K562 (cell line): Measurements from ENCODE around the gene BCL10. TPM values are rescaled to one million over a fixed set of nuclear protein-coding genes. Genes with fewer than 3 reads are reported as not detected.

Experiments used
- ATAC-seq: fragments of 200-7000 bp; cut with Tn5 transposase; 3 replicates; pipeline ENCODE4 v1.9.1; 2020; ENCODE audit warnings: moderate library complexity
- BruUV-seq: library from RNA; stranded (reverse); fragments of 400-500 nt; replicated peaks from 2 replicates; lab custom pipeline; 2021; lab: Mats Ljungman, UMichigan
- CTCF ChIA-PET: fragments of 300-600 bp; formaldehyde crosslinking; extraction: SDS; loops from one replicate; lab custom pipeline; 2021; ENCODE audit warnings: low intra/inter-chr PET ratio; lab: Yijun Ruan, JAX
- POLR2A ChIA-PET: fragments of 300-600, 350-650 bp; sonication (Branson Sonifier 250); formaldehyde crosslinking; extraction: SDS; loops from one replicate; lab custom pipeline; 2021; ENCODE audit warnings: antibody characterized with exemption, inconsistent platforms; lab: Yijun Ruan, JAX
- DNase-seq, 4 experiments: peaks; one replicate each; pipeline versions ENCODE4 v3.0.0 to v3.0.0-alpha.2; 2011 to 2018; ENCODE audit warnings: low spot score in 3 of 4, mixed read lengths in 3 of 4; ENCODE audit errors: extremely low read depth in 1 of 4
- FAIRE-seq: peaks from 2 replicates; lab custom pipeline; 2011; peaks lifted over from hg19 to GRCh38; lab: Jason Lieb, UNC
- H2AFZ ChIP-seq: 2 replicates; pipeline ENCODE4 v1.6.0; 2011; ENCODE audit warnings: low read depth, low read length, control low read depth, inconsistent platforms
- H3K27ac ChIP-seq: fragments of 200-600 bp; 3 replicates; pipeline ENCODE4 v1.8.0; 2011; ENCODE audit warnings: low read depth, mild to moderate bottlenecking, control low read depth, inconsistent platforms, low read length, moderate library complexity, mixed read lengths; ENCODE audit errors: extremely low read depth
- H3K27me3 ChIP-seq, 2 experiments: fragments of 300-600 bp in 1 of 2; 2 replicates in 1 of 2; 3 replicates in 1 of 2; pipeline versions ENCODE4 v1.6.0 to v1.8.0; 2011; ENCODE audit warnings: inconsistent platforms in 2 of 2, low read length in 2 of 2, mild to moderate bottlenecking in 1 of 2, mixed read lengths in 1 of 2, moderate library complexity in 1 of 2; ENCODE audit not compliant: control insufficient read depth in 2 of 2, insufficient read depth in 2 of 2
- H3K36me3 ChIP-seq: fragments of 300-600 bp; 3 replicates; pipeline ENCODE4 v1.8.0; 2011; ENCODE audit warnings: mild to moderate bottlenecking, low read length, inconsistent platforms; ENCODE audit not compliant: control insufficient read depth, insufficient read depth
- H3K4me1 ChIP-seq, 2 experiments: fragments of 200-600 bp in 1 of 2; replicated peaks in 1 of 2; 2 replicates in 1 of 2; 3 replicates in 1 of 2; pipeline versions ENCODE4 v1.5.1 to v1.8.0; 2011; ENCODE audit warnings: inconsistent platforms in 2 of 2, low read length in 2 of 2, mild to moderate bottlenecking in 1 of 2, mixed read lengths in 1 of 2, moderate library complexity in 1 of 2; ENCODE audit not compliant: control insufficient read depth in 2 of 2, insufficient read depth in 2 of 2
- H3K4me2 ChIP-seq: 2 replicates; pipeline ENCODE4 v1.6.1; 2011; ENCODE audit warnings: low read length, control low read depth, inconsistent platforms, mixed read lengths; ENCODE audit not compliant: insufficient read depth
- H3K4me3 ChIP-seq: fragments of 200-600 bp; sonication (generic), shearing (Covaris generic); 2 replicates; pipeline ENCODE4 v1.5.1; 2016; ENCODE audit warnings: control low read depth, inconsistent platforms
- H3K79me2 ChIP-seq: fragments of 200-600 bp; 3 replicates; pipeline ENCODE4 v1.8.0; 2011; ENCODE audit warnings: low read length, inconsistent platforms; ENCODE audit not compliant: control insufficient read depth, insufficient read depth
- H3K9ac ChIP-seq, 2 experiments: 2 replicates each; pipeline versions ENCODE4 v1.6.0 to v1.6.1; 2011; ENCODE audit warnings: low read depth in 2 of 2, low read length in 2 of 2, control low read depth in 1 of 2, inconsistent platforms in 1 of 2, mild to moderate bottlenecking in 1 of 2, mixed read lengths in 1 of 2; ENCODE audit not compliant: insufficient read depth in 1 of 2
- H3K9me1 ChIP-seq: one replicate; pipeline ENCODE4 v1.6.0; 2011; ENCODE audit warnings: inconsistent platforms, mild to moderate bottlenecking, low read length, moderate library complexity; ENCODE audit not compliant: control insufficient read depth, insufficient read depth
- H3K9me3 ChIP-seq: replicated peaks from 2 replicates; pipeline ENCODE4 v1.5.1; 2011; ENCODE audit warnings: low read depth, low read length, inconsistent platforms; ENCODE audit not compliant: control insufficient read depth, insufficient read depth
- H4K20me1 ChIP-seq: replicated peaks from 2 replicates; pipeline ENCODE4 v1.6.1; 2011; ENCODE audit warnings: low read length, inconsistent platforms, mixed read lengths; ENCODE audit not compliant: control insufficient read depth, insufficient read depth
- ASH1L ChIP-seq: fragments of 450-650 bp; IDR thresholded peaks from 2 replicates; pipeline ENCODE4 v1.6.1; 2018; ENCODE audit warnings: borderline replicate concordance, mild to moderate bottlenecking, low read depth; ENCODE audit not compliant: partially characterized antibody
- C11orf30 ChIP-seq: fragments of 450-650 bp; IDR thresholded peaks from 2 replicates; pipeline ENCODE4 v1.6.1; 2016; ENCODE audit warnings: low read depth, mild to moderate bottlenecking
- CTCF ChIP-seq, 3 experiments: IDR thresholded peaks in 2 of 3; conservative IDR thresholded peaks in 1 of 3; 2 replicates each; pipeline ENCODE4 v1.5.1; 2011 to 2012; ENCODE audit warnings: low read length in 3 of 3, mild to moderate bottlenecking in 3 of 3, control low read depth in 2 of 3, improper control_type of control experiment in 1 of 3, inconsistent platforms in 1 of 3, low read depth in 1 of 3, mixed read lengths in 1 of 3, moderate library complexity in 1 of 3; ENCODE audit not compliant: insufficient read depth in 2 of 3
- FOSL1 ChIP-seq: fragments of 200-800 bp; sonication (Bioruptor generic); conservative IDR thresholded peaks from 2 replicates; pipeline ENCODE4 v1.6.1; 2016; ENCODE audit warnings: missing genetic modification characterization, missing compliant biosample characterization
- GTF2F1 ChIP-seq: IDR thresholded peaks from 2 replicates; pipeline ENCODE4 v1.6.1; 2011; ENCODE audit warnings: low read depth, low read length, improper control_type of control experiment
- POLR2A ChIP-seq: fragments of 450-650 bp; conservative IDR thresholded peaks from 2 replicates; pipeline ENCODE4 v1.6.1; 2016
- RBFOX2 ChIP-seq: fragments of 200-400 bp; formaldehyde crosslinking; IDR thresholded peaks from 2 replicates; pipeline ENCODE4 v1.6.1; 2017; ENCODE audit warnings: low read depth, mild to moderate bottlenecking, low read length, moderate library complexity
- SMARCB1 ChIP-seq: IDR thresholded peaks from 2 replicates; pipeline ENCODE4 v1.6.1; 2011; ENCODE audit warnings: improper control_type of control experiment, low read depth; ENCODE audit not compliant: insufficient read length
- SREBF2 ChIP-seq: sonication (generic); formaldehyde crosslinking; IDR thresholded peaks from 2 replicates; pipeline ENCODE4 v1.4.0; 2020; ENCODE audit warnings: mild to moderate bottlenecking, missing genetic modification reagents
- WGBS: fragments of 100-300 bp; shearing (Covaris generic); methylation state at CpG from one replicate; pipeline ENCODE4 v1.1.6; 2016; ENCODE audit warnings: low coverage, mixed read lengths; ENCODE audit not compliant: insufficient coverage; ENCODE audit errors: missing lambda C conversion rate; 5-methylcytosine and 5-hydroxymethylcytosine counted together
- in situ Hi-C: fragments of 300-500 bp; cut with MboI; formaldehyde crosslinking; loops from 4 replicates; pipeline ENCODE4 v1.15.0; 2018; ENCODE audit warnings: inconsistent platforms, mixed read lengths
- intact Hi-C: fragments of 100-400 bp; cut with micrococcal nuclease; formaldehyde crosslinking; loops from 2 replicates; pipeline ENCODE4 v1.14.2; 2022
- polyA plus RNA-seq, 8 experiments: library from polyadenylated mRNA; depleted of rRNA in 4 of 8; stranded (reverse) in 5 of 8; unstranded in 3 of 8; fragments of >200 nt; fragmentation: Nextera tagmentation in 2 of 8; fragmentation: Illumina TruSeq in 1 of 8; extraction: Ambion mirVana in 2 of 8; extraction: Trizol in 1 of 8; gene quantifications; 2 replicates each; pipeline versions ENCODE4 v1.2.1 to v1.2.3, GENCODE V29; 2011 to 2014; ENCODE audit warnings: inconsistent platforms in 1 of 8, missing spikeins in 1 of 8
- total RNA-seq, 7 experiments: library from RNA; depleted of rRNA in 6 of 7; stranded (reverse); fragments of >200 nt in 6 of 7; fragmentation: Illumina TruSeq in 2 of 7; extraction: Trizol in 2 of 7; gene quantifications; 2 replicates each; pipeline versions ENCODE4 v1.2.1 to v1.2.3, GENCODE V29; 2011 to 2021; ENCODE audit warnings: low replicate concordance in 1 of 7
- TF ChIP-seq, protein P1 (sequence below): IDR thresholded peaks from 2 replicates; pipeline ENCODE4 v1.6.1; 2016; ENCODE audit warnings: missing genetic modification characterization, missing compliant biosample characterization
- TF ChIP-seq, protein P2 (sequence below), 2 experiments: IDR thresholded peaks; 2 replicates each; pipeline ENCODE4 v1.6.1; 2012; ENCODE audit warnings: improper control_type of control experiment in 2 of 2, low read depth in 2 of 2, low read length in 2 of 2, borderline replicate concordance in 1 of 2
- TF ChIP-seq, protein P3 (sequence below): fragments of 250-450 bp; sonication (Bioruptor Pico); IDR thresholded peaks from 2 replicates; pipeline ENCODE4 v1.6.1; 2021; ENCODE audit warnings: mild to moderate bottlenecking

Gene BCL10
- total and polyA plus RNA-seq, 9 of the 15 experiments (the other 6 are each of a cell fraction or from before 2014, with no cell fraction given), result 8.0 to 19.4 (median 12.3) TPM

GRCh38 chr1:85258536-85259117 lies 17.8 kb downstream of the BCL10 start:
- Histone ChIP-seq H3K9ac (peak overlapping the region; percentile 86 to 96), H4K20me1 (peaks cover 7% of the 10 kb centered on the region; the same call in 1 of the 2 replicates), H2AFZ (no peak overlapping the region), H3K9me3 (no peaks in the 10 kb centered on the region), H3K27me3 (no peaks in the 10 kb centered on the region), H3K36me3 (peaks cover 46% of the 10 kb centered on the region), H3K4me3 (peak overlapping the region; percentile 93), H3K79me2 (peaks cover 34% of the 10 kb centered on the region), H3K4me2 (peak overlapping the region; percentile 90), H3K27ac (peak overlapping the region; percentile 86; the same call in 2 of the 3 replicates), H3K9me1 (no peaks in the 10 kb centered on the region), H3K4me1 (peaks cover 3 to 10% of the 10 kb centered on the region in 2 experiments; a peak in 4 of 5 replicates)
- DNase-seq, result no peak
- CTCF ChIA-PET, result interaction anchor here (0.6 to 3.2 kb wide), 4 partner anchors 33 to 313 kb away, joined by 3 to 30 read pairs (median 7); no protein-coding TSS in a partner anchor
- POLR2A ChIA-PET, result interaction anchor here (0.6 to 2.0 kb wide), 8 partner anchors 9 to 320 kb away, joined by 3 to 7 read pairs (median 4); no protein-coding TSS in a partner anchor
- TSS peak; percentile 42 for BruUV-seq
- in situ Hi-C loops, result loop anchor here (5.0 kb wide), 1 partner anchor 311 kb away; no protein-coding TSS in a partner anchor
- intact Hi-C loops, result loop anchor here (1.0 to 5.0 kb wide), 3 partner anchors 56 to 313 kb away; partner anchors contain the start of gene SYDE2
- 2% methylated on average over 11 of the region's 19 CpGs for WGBS
- peak; percentile 65 for ATAC-seq
- no peak for FAIRE-seq
- no peak for TF ChIP-seq FOSL1
- TF ChIP-seq, protein P1, sequence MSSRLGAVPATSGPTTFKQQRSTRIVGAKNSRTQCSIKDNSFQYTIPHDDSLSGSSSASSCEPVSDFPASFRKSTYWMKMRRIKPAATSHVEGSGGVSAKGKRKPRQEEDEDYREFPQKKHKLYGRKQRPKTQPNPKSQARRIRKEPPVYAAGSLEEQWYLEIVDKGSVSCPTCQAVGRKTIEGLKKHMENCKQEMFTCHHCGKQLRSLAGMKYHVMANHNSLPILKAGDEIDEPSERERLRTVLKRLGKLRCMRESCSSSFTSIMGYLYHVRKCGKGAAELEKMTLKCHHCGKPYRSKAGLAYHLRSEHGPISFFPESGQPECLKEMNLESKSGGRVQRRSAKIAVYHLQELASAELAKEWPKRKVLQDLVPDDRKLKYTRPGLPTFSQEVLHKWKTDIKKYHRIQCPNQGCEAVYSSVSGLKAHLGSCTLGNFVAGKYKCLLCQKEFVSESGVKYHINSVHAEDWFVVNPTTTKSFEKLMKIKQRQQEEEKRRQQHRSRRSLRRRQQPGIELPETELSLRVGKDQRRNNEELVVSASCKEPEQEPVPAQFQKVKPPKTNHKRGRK (tag), result no peak
- no peak for TF ChIP-seq C11orf30
- TF ChIP-seq SREBF2 (CRISPR knock-in tag), result no peak
- TF ChIP-seq, protein P2, sequence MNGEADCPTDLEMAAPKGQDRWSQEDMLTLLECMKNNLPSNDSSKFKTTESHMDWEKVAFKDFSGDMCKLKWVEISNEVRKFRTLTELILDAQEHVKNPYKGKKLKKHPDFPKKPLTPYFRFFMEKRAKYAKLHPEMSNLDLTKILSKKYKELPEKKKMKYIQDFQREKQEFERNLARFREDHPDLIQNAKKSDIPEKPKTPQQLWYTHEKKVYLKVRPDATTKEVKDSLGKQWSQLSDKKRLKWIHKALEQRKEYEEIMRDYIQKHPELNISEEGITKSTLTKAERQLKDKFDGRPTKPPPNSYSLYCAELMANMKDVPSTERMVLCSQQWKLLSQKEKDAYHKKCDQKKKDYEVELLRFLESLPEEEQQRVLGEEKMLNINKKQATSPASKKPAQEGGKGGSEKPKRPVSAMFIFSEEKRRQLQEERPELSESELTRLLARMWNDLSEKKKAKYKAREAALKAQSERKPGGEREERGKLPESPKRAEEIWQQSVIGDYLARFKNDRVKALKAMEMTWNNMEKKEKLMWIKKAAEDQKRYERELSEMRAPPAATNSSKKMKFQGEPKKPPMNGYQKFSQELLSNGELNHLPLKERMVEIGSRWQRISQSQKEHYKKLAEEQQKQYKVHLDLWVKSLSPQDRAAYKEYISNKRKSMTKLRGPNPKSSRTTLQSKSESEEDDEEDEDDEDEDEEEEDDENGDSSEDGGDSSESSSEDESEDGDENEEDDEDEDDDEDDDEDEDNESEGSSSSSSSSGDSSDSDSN (IDR thresholded peaks at IDR 0.05; ENCODE audit: borderline replicate concordance in 1 of 2, low read depth in 2 of 2, low read length in 2 of 2), result 0 out of 4 replicates have a peak, but pooled peaks of 1 of the 2 experiments have one; percentile 37
- TF ChIP-seq, protein P3, sequence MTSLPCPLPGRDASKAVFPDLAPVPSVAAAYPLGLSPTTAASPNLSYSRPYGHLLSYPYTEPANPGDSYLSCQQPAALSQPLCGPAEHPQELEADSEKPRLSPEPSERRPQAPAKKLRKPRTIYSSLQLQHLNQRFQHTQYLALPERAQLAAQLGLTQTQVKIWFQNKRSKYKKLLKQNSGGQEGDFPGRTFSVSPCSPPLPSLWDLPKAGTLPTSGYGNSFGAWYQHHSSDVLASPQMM (CRISPR knock-in tag), result no peak
- 0 out of 6 replicates have a peak, but pooled peaks have one; percentile 7 to 10 (median 8) for TF ChIP-seq CTCF (IDR thresholded peaks at IDR 0.05 in 2 of 3, conservative IDR thresholded peaks at IDR 0.05 in 1 of 3; ENCODE audit: insufficient read depth in 2 of 3, low read depth in 1 of 3, low read length in 3 of 3)
- TF ChIP-seq SMARCB1, result no peak
- TF ChIP-seq POLR2A, result no peak
- TF ChIP-seq GTF2F1, result no peak
- TF ChIP-seq RBFOX2, result no peak
- TF ChIP-seq ASH1L, result no peak
